Breast epithelium (tissue), 3 donors: ENCODE measurements around the gene PHC2.

Experiments
- POLR2A ChIP-seq: fragments of 450-650 bp; IDR thresholded peaks from one replicate; pipeline ENCODE4 v1.6.1; 2016; ENCODE audit warnings: antibody characterized with exemption, mild to moderate bottlenecking, moderate library complexity
- TF ChIP-seq, protein P1 (sequence below), 3 donors: fragments of 450-650 bp; IDR thresholded peaks; one replicate each; pipeline ENCODE4 v1.5.1; 2016 to 2017; ENCODE audit warnings: antibody characterized with exemption in 3 of 3, mild to moderate bottlenecking in 3 of 3, moderate library complexity in 3 of 3

DNA sequence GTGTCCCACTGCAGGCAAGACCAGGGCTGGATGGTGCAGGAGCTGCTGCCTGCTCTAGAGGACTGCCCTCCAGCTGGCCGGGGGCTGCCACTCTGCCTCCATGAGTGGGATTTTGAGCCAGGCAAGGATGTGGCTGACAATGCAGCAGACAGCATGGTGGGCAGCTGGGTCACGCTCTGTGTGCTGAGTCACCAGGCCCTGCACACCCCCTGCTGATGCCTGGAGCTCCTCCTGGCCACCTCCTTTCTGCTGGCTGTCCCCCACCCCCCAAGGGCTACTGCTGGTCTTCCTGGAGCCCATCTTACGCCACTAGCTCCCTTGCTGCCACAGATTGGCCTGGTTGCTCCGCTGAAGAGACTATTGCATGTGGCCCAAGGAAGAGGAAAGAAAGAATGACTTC is 37.6 kb upstream of the PHC2 start:
- TF ChIP-seq POLR2A = no peak
- TF ChIP-seq, protein P1, sequence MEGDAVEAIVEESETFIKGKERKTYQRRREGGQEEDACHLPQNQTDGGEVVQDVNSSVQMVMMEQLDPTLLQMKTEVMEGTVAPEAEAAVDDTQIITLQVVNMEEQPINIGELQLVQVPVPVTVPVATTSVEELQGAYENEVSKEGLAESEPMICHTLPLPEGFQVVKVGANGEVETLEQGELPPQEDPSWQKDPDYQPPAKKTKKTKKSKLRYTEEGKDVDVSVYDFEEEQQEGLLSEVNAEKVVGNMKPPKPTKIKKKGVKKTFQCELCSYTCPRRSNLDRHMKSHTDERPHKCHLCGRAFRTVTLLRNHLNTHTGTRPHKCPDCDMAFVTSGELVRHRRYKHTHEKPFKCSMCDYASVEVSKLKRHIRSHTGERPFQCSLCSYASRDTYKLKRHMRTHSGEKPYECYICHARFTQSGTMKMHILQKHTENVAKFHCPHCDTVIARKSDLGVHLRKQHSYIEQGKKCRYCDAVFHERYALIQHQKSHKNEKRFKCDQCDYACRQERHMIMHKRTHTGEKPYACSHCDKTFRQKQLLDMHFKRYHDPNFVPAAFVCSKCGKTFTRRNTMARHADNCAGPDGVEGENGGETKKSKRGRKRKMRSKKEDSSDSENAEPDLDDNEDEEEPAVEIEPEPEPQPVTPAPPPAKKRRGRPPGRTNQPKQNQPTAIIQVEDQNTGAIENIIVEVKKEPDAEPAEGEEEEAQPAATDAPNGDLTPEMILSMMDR (IDR thresholded peaks at IDR 0.05) = no peak
